ENCODE results near the gene DMD.
"Not testable (repeated sequence)": the region's sequence is repeated elsewhere in the genome, so short reads cannot be mapped to it uniquely, and the experiment has no call there.

Gene DMD

DNA sequence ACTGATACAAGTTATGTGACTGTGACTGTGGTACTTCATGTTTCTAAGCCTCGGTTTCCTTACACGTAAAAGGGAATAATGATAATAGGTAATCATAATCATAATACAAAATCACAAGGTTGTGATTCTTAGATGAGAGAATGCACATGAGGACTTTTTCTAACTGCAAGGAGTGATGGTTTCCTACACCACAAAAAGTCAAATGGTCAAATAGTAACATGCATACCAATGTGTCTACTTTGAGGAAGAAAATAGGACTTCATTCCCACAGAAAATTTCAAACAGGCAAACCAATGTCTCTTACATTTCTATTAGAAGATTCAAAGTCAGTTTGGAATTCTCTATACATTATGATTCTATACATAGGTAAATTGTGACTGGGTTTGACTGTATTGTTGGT is 1770.8 kb downstream of the DMD start:
- Mint-ChIP-seq H3K9me3 (no peaks in the 10 kb centered on the region), H3K4me3 (no peak overlapping the region), H3K4me1 (ENCODE audit: low read depth) (no peaks in the 10 kb centered on the region), H3K27ac (no peak overlapping the region), H3K36me3 (ENCODE audit: low read depth) (no peaks in the 10 kb centered on the region), H3K27me3 (ENCODE audit: low read depth) (no peaks in the 10 kb centered on the region)
- no peak for DNase-seq (ENCODE audit: low spot score)

DNA sequence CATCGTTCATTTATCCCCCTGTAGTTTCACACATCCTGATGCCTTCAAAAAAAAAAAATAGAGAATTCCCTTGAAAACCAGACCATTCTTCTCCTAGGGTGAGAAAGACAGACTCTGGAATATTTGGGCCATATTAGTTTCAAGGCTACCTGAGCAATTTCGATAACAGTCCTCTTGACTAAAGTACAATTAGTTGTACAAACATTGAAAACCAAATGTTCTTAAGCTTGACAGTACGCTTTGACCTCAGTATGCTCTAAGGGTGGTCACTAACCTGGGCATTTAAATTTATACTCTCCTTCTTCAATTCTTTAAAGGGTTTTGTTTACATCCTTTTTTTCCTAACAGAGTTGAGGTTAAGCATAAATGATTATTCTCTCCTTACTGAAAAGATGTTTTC is 1774.9 kb downstream of the DMD start:
- H3K4me1 Mint-ChIP-seq (ENCODE audit: low read depth) = no peaks in the 10 kb centered on the region
- H3K36me3 Mint-ChIP-seq (ENCODE audit: low read depth) = no peaks in the 10 kb centered on the region
- no peaks in the 10 kb centered on the region for H3K27me3 Mint-ChIP-seq (ENCODE audit: low read depth)
- DNase-seq (ENCODE audit: low spot score) = no peak
- H3K27ac Mint-ChIP-seq = no peak overlapping the region
- H3K9me3 Mint-ChIP-seq = no peaks in the 10 kb centered on the region
- H3K4me3 Mint-ChIP-seq = no peak overlapping the region

DNA sequence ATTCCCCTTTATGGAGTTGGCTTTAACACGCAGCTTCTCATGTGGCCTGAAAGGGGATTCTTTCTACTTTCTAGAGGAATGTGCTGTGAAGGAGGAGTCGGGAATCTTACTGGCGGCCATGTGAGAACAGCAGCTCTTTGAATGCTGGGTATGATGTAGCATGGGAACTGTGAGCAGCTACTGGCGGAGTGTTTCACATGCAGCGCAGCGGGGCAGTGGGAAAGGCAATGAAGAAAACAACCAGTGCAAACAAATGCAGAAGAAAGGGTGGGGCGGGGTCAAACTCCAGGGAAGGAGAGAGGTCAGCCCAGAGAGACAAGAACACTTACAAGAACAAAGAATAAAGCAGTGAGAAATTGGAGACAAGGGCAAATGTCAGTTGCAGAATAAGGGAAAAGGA is 1775.8 kb downstream of the DMD start:
- Mint-ChIP-seq H3K27me3 (ENCODE audit: low read depth) (no peaks in the 10 kb centered on the region), H3K27ac (no peak overlapping the region), H3K4me3 (no peak overlapping the region), H3K9me3 (no peaks in the 10 kb centered on the region), H3K4me1 (ENCODE audit: low read depth) (no peaks in the 10 kb centered on the region), H3K36me3 (ENCODE audit: low read depth) (no peaks in the 10 kb centered on the region)
- no peak for DNase-seq (ENCODE audit: low spot score)

DNA sequence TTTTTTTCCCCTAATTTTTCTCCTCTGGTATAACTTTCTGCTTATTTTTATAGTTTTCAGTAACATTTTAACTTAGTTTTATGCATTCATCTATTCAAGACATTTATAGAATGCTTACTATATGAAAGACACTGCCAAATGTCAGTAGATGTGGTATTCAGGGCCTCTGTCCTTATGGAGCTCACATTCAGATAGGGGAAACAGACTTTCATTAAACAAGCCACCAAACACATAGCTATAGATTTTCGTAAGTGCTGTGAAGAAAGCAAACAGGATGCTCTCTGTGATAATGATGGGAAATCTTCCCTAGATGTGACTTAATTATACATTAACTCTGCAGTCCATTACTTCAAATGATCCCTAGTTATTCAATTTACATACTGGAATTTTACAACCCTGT is 1777.5 kb downstream of the DMD start:
- DNase-seq (ENCODE audit: low spot score) = no peak
- no peaks in the 10 kb centered on the region for H3K36me3 Mint-ChIP-seq (ENCODE audit: low read depth)
- H3K4me3 Mint-ChIP-seq = no peak overlapping the region
- no peak overlapping the region for H3K27ac Mint-ChIP-seq
- no peaks in the 10 kb centered on the region for H3K9me3 Mint-ChIP-seq
- H3K4me1 Mint-ChIP-seq (ENCODE audit: low read depth) = no peaks in the 10 kb centered on the region
- H3K27me3 Mint-ChIP-seq (ENCODE audit: low read depth) = no peaks in the 10 kb centered on the region

DNA sequence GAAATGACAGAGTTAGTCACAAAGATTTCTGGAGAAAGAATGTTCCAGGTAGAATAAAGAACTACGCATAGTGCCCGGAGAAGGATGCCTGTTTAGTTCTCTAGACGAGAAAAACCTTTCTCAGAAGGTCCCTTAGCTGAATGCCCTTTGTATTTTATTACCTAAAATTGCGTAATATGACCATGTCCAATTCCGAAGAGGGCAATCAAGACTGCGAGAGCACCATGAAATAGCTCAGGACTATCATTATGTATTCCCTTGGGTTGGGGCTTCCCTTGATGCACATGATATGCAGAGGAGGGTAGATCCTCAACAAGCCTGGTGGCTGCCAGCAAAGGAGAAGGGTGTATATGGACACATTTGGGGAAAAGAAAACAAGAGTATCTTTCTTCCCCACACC is 1781.4 kb downstream of the DMD start:
- Mint-ChIP-seq H3K27ac (no peak overlapping the region), H3K4me3 (no peak overlapping the region), H3K9me3 (no peaks in the 10 kb centered on the region), H3K27me3 (ENCODE audit: low read depth) (no peaks in the 10 kb centered on the region), H3K4me1 (ENCODE audit: low read depth) (no peaks in the 10 kb centered on the region), H3K36me3 (ENCODE audit: low read depth) (no peaks in the 10 kb centered on the region)
- no peak for DNase-seq (ENCODE audit: low spot score)

DNA sequence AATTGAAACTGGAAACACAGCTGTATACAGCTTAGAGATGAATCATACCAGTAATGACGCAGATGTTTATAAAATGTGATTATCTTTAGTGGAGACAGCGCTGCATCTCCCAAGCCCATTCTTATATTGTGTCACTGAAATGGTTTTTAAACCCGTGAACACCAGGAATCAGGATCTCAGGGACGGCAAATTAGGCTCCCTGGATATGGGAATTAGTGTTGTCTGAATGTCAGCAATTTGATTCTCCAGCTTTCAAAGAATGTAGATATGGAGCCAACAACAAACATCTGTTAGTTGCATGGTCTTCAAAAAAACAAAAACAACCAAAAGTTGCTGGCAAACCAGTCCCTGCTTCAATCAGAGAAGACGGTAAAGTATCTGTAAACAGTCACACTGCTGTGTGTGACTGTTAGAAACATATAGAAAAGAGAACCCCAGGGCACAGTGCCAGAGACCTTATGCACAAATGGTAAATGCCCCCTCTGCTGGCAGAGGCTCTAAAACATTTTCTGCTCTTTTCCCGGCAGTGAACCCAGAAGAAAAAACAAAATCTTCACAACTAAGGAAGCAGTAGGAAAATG is 1787.7 kb downstream of the DMD start:
- Mint-ChIP-seq H3K27ac (no peak overlapping the region), H3K4me1 (ENCODE audit: low read depth) (no peaks in the 10 kb centered on the region), H3K9me3 (no peaks in the 10 kb centered on the region), H3K36me3 (ENCODE audit: low read depth) (no peaks in the 10 kb centered on the region), H3K4me3 (no peak overlapping the region), H3K27me3 (ENCODE audit: low read depth) (no peaks in the 10 kb centered on the region)
- DNase-seq (ENCODE audit: low spot score) = no peak

DNA sequence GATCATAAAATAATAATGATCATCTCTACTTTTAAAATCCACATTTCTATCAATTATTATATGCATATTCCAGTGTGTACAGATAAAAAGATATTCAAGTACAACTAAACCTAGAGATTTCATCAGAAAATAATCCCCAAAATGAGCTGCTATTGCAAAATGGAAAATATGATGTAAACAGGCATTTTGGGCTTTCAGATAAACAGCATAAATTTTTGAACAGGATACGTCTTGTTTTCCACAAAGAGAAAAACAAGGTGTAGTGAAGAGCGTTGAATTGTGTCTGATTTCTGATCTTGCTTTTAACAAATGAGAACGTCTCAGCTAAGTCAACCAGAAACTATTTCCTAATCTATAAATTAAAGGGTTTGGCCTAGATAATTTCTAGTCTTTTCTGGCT is 1789.9 kb downstream of the DMD start:
- Mint-ChIP-seq H3K27ac (no peak overlapping the region), H3K9me3 (no peaks in the 10 kb centered on the region), H3K4me1 (ENCODE audit: low read depth) (no peaks in the 10 kb centered on the region), H3K36me3 (ENCODE audit: low read depth) (no peaks in the 10 kb centered on the region), H3K4me3 (no peak overlapping the region), H3K27me3 (ENCODE audit: low read depth) (no peaks in the 10 kb centered on the region)
- no peak for DNase-seq (ENCODE audit: low spot score)

DNA sequence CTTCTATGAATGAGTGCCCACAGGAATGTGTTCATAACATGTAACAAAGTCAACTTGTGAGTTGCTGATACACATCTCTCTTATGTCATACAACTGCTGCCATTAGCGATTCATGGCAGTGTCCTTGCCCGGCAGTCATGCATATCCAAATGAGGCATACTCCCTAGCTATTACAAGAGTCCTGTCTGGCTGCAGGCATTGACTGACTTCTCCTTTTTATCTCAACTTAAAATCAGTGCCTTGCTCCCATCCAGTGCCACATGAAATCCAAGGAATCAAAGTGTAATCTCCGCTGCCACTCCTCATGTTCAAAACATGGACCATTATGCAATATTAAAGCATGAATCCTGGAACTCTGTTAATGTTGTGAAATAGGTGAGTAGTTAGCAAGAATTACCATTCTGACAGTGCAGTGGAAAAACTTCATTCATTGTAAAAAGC is 1790.6 kb downstream of the DMD start:
- H3K4me1 Mint-ChIP-seq (ENCODE audit: low read depth) = no peaks in the 10 kb centered on the region
- no peak overlapping the region for H3K27ac Mint-ChIP-seq
- no peaks in the 10 kb centered on the region for H3K27me3 Mint-ChIP-seq (ENCODE audit: low read depth)
- no peak overlapping the region for H3K4me3 Mint-ChIP-seq
- H3K9me3 Mint-ChIP-seq = no peaks in the 10 kb centered on the region
- H3K36me3 Mint-ChIP-seq (ENCODE audit: low read depth) = no peaks in the 10 kb centered on the region
- no peak for DNase-seq (ENCODE audit: low spot score)

DNA sequence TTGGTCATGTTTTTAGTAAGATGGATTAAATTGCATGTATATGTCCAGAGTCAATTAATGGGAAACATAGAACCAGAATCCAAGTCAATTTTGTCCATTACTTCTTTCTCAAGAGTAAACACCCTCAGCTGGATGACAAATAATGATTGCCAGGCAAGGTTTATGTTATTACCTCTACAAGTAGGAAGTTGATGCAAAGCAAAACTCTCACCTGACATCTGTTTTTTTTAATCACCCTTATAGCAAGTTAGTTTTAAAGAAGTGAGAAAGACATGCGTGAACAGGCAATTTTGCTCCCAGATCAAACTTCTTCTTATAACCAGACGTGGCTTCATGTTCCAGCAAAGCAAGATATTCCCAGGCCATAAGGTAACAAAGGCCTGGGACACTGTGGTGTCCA is 1791.0 kb downstream of the DMD start:
- H3K4me1 Mint-ChIP-seq (ENCODE audit: low read depth) = no peaks in the 10 kb centered on the region
- no peak overlapping the region for H3K4me3 Mint-ChIP-seq
- no peaks in the 10 kb centered on the region for H3K36me3 Mint-ChIP-seq (ENCODE audit: low read depth)
- no peak for DNase-seq (ENCODE audit: low spot score)
- H3K9me3 Mint-ChIP-seq = no peaks in the 10 kb centered on the region
- no peak overlapping the region for H3K27ac Mint-ChIP-seq
- no peaks in the 10 kb centered on the region for H3K27me3 Mint-ChIP-seq (ENCODE audit: low read depth)

DNA sequence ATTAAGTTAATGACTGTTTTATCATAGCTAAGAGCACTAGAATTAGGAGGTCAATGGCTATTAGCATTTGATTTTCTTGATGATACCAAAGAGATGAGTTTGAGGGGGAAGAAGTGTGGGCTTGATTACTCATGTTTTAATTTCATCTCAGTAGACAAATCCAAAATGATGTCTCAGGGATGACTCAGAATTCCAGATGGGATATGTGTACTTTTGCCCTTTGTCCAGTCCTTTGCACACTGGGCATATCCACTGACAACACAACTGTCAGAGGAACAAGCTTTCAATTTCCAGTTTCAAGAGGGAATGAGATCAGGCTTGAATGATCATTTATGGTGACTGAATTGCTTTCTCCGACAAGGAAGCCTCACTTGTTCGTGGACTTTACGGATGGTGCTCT is 1814.2 kb downstream of the DMD start:
- H3K27ac Mint-ChIP-seq = no peak overlapping the region
- no peaks in the 10 kb centered on the region for H3K36me3 Mint-ChIP-seq (ENCODE audit: low read depth)
- H3K27me3 Mint-ChIP-seq (ENCODE audit: low read depth) = no peaks in the 10 kb centered on the region
- H3K9me3 Mint-ChIP-seq = no peaks in the 10 kb centered on the region
- no peak overlapping the region for H3K4me3 Mint-ChIP-seq
- no peaks in the 10 kb centered on the region for H3K4me1 Mint-ChIP-seq (ENCODE audit: low read depth)
- DNase-seq (ENCODE audit: low spot score) = no peak

DNA sequence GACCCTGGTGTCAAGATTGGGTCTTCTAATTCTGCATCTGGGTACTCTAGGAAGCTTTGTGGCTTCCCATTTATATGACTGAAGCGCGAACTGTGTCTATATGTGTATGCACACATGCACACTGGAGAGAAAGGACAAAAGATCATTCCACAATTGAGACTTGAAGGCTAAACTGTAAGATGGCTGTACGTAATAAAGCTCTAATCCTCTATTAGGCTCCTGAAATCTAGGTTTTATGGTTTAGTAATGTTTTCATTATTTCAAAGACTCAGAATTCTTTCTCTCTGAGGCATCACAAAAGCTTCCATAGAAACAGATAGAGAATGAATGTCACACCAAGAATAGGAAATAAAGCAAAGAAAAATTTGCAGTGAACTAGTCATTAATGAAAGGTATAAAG is 1818.8 kb downstream of the DMD start:
- no peak for DNase-seq (ENCODE audit: low spot score)
- Mint-ChIP-seq H3K4me1 (ENCODE audit: low read depth) (no peaks in the 10 kb centered on the region), H3K36me3 (ENCODE audit: low read depth) (no peaks in the 10 kb centered on the region), H3K9me3 (no peaks in the 10 kb centered on the region), H3K4me3 (no peak overlapping the region), H3K27me3 (ENCODE audit: low read depth) (no peaks in the 10 kb centered on the region), H3K27ac (no peak overlapping the region)

DNA sequence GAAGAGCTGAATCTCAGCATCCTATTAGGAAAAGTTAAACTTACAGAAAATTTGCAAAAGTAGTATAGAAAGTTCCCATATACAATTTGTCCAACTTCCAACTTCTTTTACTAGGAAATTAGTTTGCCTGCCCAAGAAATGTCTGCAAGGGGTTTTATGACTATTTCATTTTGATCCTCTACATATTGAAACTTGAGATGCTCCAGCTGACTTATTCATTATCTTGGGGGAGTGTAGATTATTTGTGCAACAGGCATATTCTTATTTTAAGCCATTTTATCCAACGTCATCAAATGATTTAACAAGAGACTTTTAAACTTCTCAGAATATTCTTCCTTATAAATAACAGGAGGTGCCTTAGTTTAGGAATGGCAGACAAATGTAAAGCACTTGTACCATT is 1822.4 kb downstream of the DMD start:
- Mint-ChIP-seq H3K4me1 (ENCODE audit: low read depth) (no peaks in the 10 kb centered on the region), H3K4me3 (no peak overlapping the region), H3K27ac (no peak overlapping the region), H3K27me3 (ENCODE audit: low read depth) (no peaks in the 10 kb centered on the region), H3K36me3 (ENCODE audit: low read depth) (no peaks in the 10 kb centered on the region), H3K9me3 (no peaks in the 10 kb centered on the region)
- no peak for DNase-seq (ENCODE audit: low spot score)

DNA sequence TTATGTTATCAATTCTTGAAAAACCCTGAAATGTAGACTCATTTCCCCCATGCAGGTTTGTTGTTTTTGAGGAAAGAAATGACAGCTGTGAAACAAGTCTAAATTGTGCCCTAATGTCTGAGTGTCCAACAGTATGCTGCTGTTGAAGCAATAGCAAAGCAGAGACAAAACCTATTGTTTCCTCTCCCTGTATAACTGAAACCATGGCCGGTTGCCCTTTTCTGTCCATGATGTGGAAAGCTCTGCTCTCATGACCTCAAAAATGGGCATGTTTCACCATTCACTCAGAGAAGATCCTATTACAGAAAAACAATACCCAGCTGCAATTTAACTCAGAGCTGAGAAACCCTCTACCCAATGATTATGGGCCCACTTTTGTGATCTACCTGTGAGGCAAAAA is 1826.9 kb downstream of the DMD start:
- no peak for DNase-seq (ENCODE audit: low spot score)
- Mint-ChIP-seq H3K27ac (no peak overlapping the region), H3K36me3 (ENCODE audit: low read depth) (no peaks in the 10 kb centered on the region), H3K9me3 (no peaks in the 10 kb centered on the region), H3K4me3 (no peak overlapping the region), H3K4me1 (ENCODE audit: low read depth) (no peaks in the 10 kb centered on the region), H3K27me3 (ENCODE audit: low read depth) (no peaks in the 10 kb centered on the region)

DNA sequence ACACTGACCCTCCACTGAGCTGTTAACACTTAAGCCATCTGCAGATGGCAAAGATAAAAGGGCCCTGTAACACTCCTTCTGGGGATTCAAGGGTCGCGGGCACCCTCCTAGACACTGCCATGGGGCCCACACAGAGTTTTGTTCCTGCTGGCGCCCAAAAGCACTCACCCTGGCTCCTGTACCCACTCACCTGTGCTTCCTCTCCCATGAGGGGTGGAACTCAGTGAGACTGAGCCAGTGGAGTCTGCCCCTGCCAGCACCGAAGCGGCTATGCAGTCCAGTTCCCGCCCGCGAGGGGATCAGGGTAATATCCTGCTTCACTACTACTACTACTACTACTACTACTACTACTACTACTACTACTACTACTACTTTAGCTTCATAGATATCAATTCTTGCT is 1827.4 kb downstream of the DMD start:
- Mint-ChIP-seq H3K27ac (no peak overlapping the region), H3K4me1 (ENCODE audit: low read depth) (no peaks in the 10 kb centered on the region), H3K36me3 (ENCODE audit: low read depth) (no peaks in the 10 kb centered on the region), H3K27me3 (ENCODE audit: low read depth) (no peaks in the 10 kb centered on the region), H3K4me3 (no peak overlapping the region), H3K9me3 (no peaks in the 10 kb centered on the region)
- no peak for DNase-seq (ENCODE audit: low spot score)

DNA sequence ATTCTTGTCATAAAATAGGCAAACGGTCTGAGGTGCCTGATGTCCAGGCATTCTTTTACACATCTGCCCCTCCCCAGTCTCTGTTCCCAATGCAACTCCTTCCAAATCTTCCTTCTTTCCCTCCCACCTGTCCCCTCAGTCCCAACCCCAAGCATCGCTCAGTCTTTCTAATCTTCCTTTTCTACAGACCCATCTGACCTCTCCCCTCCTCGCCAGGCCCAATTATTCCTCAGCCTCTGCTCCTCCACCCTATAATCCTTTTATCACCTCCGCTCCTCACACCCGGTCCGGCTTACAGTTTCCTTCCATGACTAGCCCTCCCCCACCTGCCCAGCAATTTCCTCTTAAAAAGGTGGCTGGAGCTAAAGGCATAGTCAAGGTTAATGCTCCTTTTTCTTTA is 1832.4 kb downstream of the DMD start:
- DNase-seq (ENCODE audit: low spot score); H3K9me3 Mint-ChIP-seq; H3K4me3 Mint-ChIP-seq; H3K27me3 Mint-ChIP-seq (ENCODE audit: low read depth); H3K36me3 Mint-ChIP-seq (ENCODE audit: low read depth); H3K27ac Mint-ChIP-seq; H3K4me1 Mint-ChIP-seq (ENCODE audit: low read depth): not testable (repeated sequence)

All from T-helper 2 cell treated with Interferon-gamma antibody and Interleukin-4, amounts not matched to agents 5 μg/mL and 100 μg/mL, for 36 hours (primary cell).